GM19238 (cell line): Measurements from ENCODE around the gene ELF3.
"Not testable (repeated sequence)": the region's sequence is repeated elsewhere in the genome, so short reads cannot be mapped to it uniquely, and the experiment has no call there.

Experiments used
- DNase-seq: peaks from one replicate; pipeline ENCODE4 v3.0.0; 2011; ENCODE audit warnings: low spot score; ENCODE audit not compliant: insufficient read length

The ELF3 gene

GRCh38 chr1:202010180-202011015 is at the start of gene ELF3:
ELF3 (plus strand) TSS chr1:202010587; CDS start chr1:202011137, 550 bp downstream.
- DNase-seq, result peak; percentile 69

- not testable (repeated sequence) for DNase-seq
Measured at GRCh38 chr1:201962382-201962781, 48.0 kb upstream of the ELF3 start.

GRCh38 chr1:201964261-201964660 is 46.1 kb upstream of the ELF3 start:
- no peak for DNase-seq

GRCh38 chr1:201966171-201966570 is 44.2 kb upstream of the ELF3 start:
- no peak for DNase-seq

- no peak for DNase-seq
Measured at GRCh38 chr1:201968202-201968925, 42.0 kb upstream of the ELF3 start.

GRCh38 chr1:201970334-201971159 is 39.8 kb upstream of the ELF3 start:
- DNase-seq, result no peak

GRCh38 chr1:201982082-201982622 is 28.2 kb upstream of the ELF3 start:
- DNase-seq, result peak; percentile 83

GRCh38 chr1:201982623-201983379 is 27.6 kb upstream of the ELF3 start, which contains the start of gene RNPEP:
RNPEP (plus strand) TSS chr1:201982648; CDS start chr1:201982667, 19 bp downstream.
- DNase-seq, result peak; percentile 59

- no peak for DNase-seq
Measured at GRCh38 chr1:201983380-201983805, 27.0 kb upstream of the ELF3 start.

GRCh38 chr1:201984446-201984845 is 25.9 kb upstream of the ELF3 start:
- DNase-seq, result no peak

- DNase-seq, result no peak
Measured at GRCh38 chr1:201985355-201985754, 25.0 kb upstream of the ELF3 start.

GRCh38 chr1:201988601-201989000 is 21.8 kb upstream of the ELF3 start:
- DNase-seq, result no peak

GRCh38 chr1:201989354-201990128 is 20.8 kb upstream of the ELF3 start:
- no peak for DNase-seq

- DNase-seq, result no peak
Measured at GRCh38 chr1:201990427-201990826, 20.0 kb upstream of the ELF3 start.

GRCh38 chr1:201999625-202000238 is 10.7 kb upstream of the ELF3 start:
- peak; percentile 41 for DNase-seq

- DNase-seq, result no peak
Measured at GRCh38 chr1:202002507-202002906, 7.9 kb upstream of the ELF3 start.

- DNase-seq, result no peak
Measured at GRCh38 chr1:202004711-202005110, 5.7 kb upstream of the ELF3 start.

GRCh38 chr1:202005958-202006357 is 4.4 kb upstream of the ELF3 start:
- DNase-seq, result no peak

GRCh38 chr1:202007304-202007703 is 3.1 kb upstream of the ELF3 start:
- no peak for DNase-seq
